ENCODE data around the gene YWHAG. TPM values are rescaled to one million over a fixed set of nuclear protein-coding genes. Genes with fewer than 3 reads are reported as not detected.

Gene YWHAG
- total RNA-seq, 2 donors from 2014 or later = 103 to 143 TPM

DNA sequence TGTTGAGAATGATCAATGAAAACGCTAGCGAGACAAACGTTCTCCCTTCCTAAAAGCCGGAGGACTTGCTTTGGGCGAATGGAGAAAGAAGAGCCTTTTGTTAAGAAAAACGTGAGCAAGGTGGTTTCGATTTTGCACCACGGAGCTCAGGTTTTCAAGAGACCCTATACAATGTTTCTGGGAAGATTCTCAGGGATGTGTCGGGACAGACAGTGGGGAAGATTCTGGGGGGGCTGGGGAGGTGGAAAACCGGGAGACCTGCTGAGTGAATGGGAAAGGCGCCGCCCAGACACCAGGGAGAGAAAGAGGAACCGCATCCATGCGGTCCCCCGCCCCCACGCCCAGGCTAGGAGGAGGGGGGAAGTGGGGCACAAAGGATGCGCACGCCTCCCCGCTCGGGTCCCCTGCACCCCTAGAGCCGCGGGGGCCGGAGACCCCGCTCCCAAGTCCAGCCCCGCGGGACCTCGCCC lies 745 bp downstream of the YWHAG start:
- Mint-ChIP-seq H3K9me3 (no peaks in the 10 kb centered on the region), H3K36me3 (peaks cover 29 to 39% of the 10 kb centered on the region in 2 donors), H3K27ac (peak overlapping the region; percentile 96 to 98)
- DNase-seq (ENCODE audit: low spot score in 2 of 2) (no peak), ATAC-seq (peak; percentile 1 to 15)

- Mint-ChIP-seq H3K9me3 (no peaks in the 10 kb centered on the region), H3K36me3 (peaks cover 29 to 42% of the 10 kb centered on the region in 2 donors), H3K27ac (peak overlapping the region; percentile 96 to 98)
- ATAC-seq (no peak), DNase-seq (ENCODE audit: low spot score in 2 of 2) (no peak)
Observed at GRCh38 chr7:76357475-76358010, 1.2 kb downstream of the YWHAG start.

DNA sequence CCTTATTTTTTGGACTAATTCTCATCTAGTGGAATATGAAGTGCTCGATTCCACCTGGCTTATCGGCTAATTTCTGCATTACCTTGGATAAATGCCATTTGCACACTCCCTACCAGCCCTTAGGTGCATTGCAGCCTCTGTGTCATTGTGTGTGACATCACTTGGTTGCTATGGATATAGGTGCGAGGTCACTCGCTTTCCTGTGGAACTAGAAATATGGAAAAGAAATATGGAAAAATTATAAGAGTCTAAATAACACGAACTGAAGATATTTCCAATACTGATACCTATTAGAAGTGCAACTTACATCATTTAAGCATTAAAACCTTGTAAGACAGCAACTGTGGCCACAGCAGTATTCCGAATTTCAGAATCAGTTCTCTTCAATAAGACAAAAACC lies 2.0 kb downstream of the YWHAG start:
- Mint-ChIP-seq H3K27ac (peak overlapping the region; percentile 96 to 98), H3K36me3 (peaks cover 29 to 47% of the 10 kb centered on the region in 2 donors), H3K9me3 (no peaks in the 10 kb centered on the region)
- DNase-seq (ENCODE audit: low spot score in 2 of 2) = no peak
- no peak for ATAC-seq

GRCh38 chr7:76356115-76356514 lies 2.7 kb downstream of the YWHAG start:
- DNase-seq (ENCODE audit: low spot score in 2 of 2) (no peak), ATAC-seq (no peak)
- Mint-ChIP-seq H3K36me3 (peaks cover 29 to 54% of the 10 kb centered on the region in 2 donors), H3K27ac (peak overlapping the region in 1 of 2 donors; percentile 85), H3K9me3 (no peaks in the 10 kb centered on the region)

- H3K36me3 Mint-ChIP-seq = peaks cover 29 to 57% of the 10 kb centered on the region in 2 donors
- DNase-seq (ENCODE audit: low spot score in 2 of 2) (no peak), ATAC-seq (no peak)
- no peaks in the 10 kb centered on the region for H3K9me3 Mint-ChIP-seq
- H3K27ac Mint-ChIP-seq = peak overlapping the region in 1 of 2 donors; percentile 85
Observed at GRCh38 chr7:76354981-76355730, 3.6 kb downstream of the YWHAG start.

GRCh38 chr7:76354516-76354915 lies 4.3 kb downstream of the YWHAG start:
- no peak for DNase-seq (ENCODE audit: low spot score in 2 of 2)
- ATAC-seq = no peak
- no peaks in the 10 kb centered on the region for H3K9me3 Mint-ChIP-seq
- peaks cover 29 to 62% of the 10 kb centered on the region in 2 donors for H3K36me3 Mint-ChIP-seq
- no peak overlapping the region for H3K27ac Mint-ChIP-seq

GRCh38 chr7:76353744-76354143 lies 5.0 kb downstream of the YWHAG start:
- Mint-ChIP-seq H3K36me3 (peaks cover 29 to 68% of the 10 kb centered on the region in 2 donors), H3K9me3 (no peaks in the 10 kb centered on the region), H3K27ac (no peak overlapping the region)
- DNase-seq (ENCODE audit: low spot score in 2 of 2) (no peak), ATAC-seq (no peak)

GRCh38 chr7:76352193-76352592 lies 6.6 kb downstream of the YWHAG start:
- ATAC-seq = peak; percentile 44 to 65
- H3K9me3 Mint-ChIP-seq = no peaks in the 10 kb centered on the region

DNA sequence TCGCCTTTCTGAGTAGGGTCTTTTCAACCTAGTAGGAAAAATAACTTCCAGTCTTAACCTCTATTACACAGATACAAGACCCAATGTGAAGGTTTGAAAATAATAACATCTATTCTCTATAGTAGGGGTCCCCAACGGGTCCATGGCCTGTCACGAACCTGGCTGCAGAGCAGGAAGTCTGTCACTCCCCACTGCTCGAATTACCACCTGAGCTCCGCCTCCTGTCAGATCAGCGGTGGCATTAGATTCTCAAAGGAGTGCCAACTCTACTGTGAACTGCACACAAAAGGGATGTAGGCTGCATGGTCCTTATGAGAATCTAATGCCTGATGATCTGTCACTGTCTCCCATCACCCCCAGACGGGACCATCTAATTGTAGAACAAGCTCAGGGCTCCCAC lies 7.4 kb downstream of the YWHAG start:
- H3K36me3 Mint-ChIP-seq = peaks cover 27 to 68% of the 10 kb centered on the region in 2 donors
- H3K27ac Mint-ChIP-seq = peak overlapping the region in 1 of 2 donors; percentile 51
- DNase-seq (ENCODE audit: low spot score in 2 of 2) = no peak
- H3K9me3 Mint-ChIP-seq = no peaks in the 10 kb centered on the region
- no peak for ATAC-seq

More at GRCh38 chr7:76352193-76352592, 6.6 kb downstream of the YWHAG start:
- DNase-seq (ENCODE audit: low spot score in 2 of 2) = no peak
- H3K36me3 Mint-ChIP-seq = peaks cover 25 to 67% of the 10 kb centered on the region in 2 donors
- H3K27ac Mint-ChIP-seq = no peak overlapping the region

- DNase-seq (ENCODE audit: low spot score in 2 of 2) (no peak), ATAC-seq (no peak)
- peaks cover 24 to 63% of the 10 kb centered on the region in 2 donors for H3K36me3 Mint-ChIP-seq
- no peak overlapping the region for H3K27ac Mint-ChIP-seq
- no peaks in the 10 kb centered on the region for H3K9me3 Mint-ChIP-seq
Observed at GRCh38 chr7:76349313-76349885, 9.4 kb downstream of the YWHAG start.

DNA sequence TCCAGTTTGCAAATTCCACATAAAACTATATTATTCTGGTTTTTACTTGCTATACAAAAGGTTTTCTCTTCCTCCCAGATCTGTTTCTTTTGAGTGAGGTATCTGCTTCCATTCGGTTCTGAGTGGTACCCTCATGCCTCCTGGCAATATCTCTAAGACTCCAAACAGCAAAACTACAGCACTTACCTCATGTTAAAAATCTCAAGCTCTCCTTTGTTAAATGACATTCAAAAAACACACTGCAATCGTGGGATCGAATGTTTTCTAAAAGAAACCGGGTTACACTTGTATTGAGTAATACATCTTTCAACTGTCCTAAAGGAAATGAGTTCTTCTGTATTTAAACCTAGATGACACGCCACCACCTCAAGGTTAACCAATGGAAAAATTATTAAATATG lies 11.1 kb downstream of the YWHAG start:
- Mint-ChIP-seq H3K27ac (peak overlapping the region; percentile 45 to 56), H3K36me3 (peaks cover 25 to 74% of the 10 kb centered on the region in 2 donors), H3K9me3 (no peaks in the 10 kb centered on the region)
- no peak for DNase-seq (ENCODE audit: low spot score in 2 of 2)
- ATAC-seq = no peak

GRCh38 chr7:76346778-76347177 lies 12.0 kb downstream of the YWHAG start:
- Mint-ChIP-seq H3K36me3 (peaks cover 25 to 76% of the 10 kb centered on the region in 2 donors), H3K27ac (peak overlapping the region; percentile 56 to 86), H3K9me3 (no peaks in the 10 kb centered on the region)
- no peak for ATAC-seq
- DNase-seq (ENCODE audit: low spot score in 2 of 2) = no peak

- no peak for ATAC-seq
- Mint-ChIP-seq H3K27ac (peak overlapping the region; percentile 56 to 86), H3K36me3 (peaks cover 25 to 73% of the 10 kb centered on the region in 2 donors), H3K9me3 (no peaks in the 10 kb centered on the region)
- no peak for DNase-seq (ENCODE audit: low spot score in 2 of 2)
Observed at GRCh38 chr7:76346097-76346496, 12.7 kb downstream of the YWHAG start.

DNA sequence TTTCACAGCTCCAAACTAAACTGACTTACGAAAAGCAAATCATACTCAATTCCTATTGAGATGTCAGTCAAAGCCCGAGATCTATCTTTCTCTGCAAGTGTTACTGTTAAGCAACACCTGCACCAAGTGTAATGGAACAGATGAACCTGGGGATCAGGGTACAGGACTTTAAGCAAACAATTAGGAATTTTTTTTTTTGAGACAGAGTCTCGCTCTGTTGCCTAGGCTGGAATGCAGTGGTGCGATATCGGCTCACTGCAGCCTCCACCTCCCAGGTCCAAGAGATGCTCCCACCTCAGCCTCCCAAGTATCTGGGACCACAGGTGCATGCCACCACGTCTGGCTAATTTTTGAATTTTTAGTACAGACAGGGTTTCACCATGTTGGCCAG lies 14.9 kb downstream of the YWHAG start:
- DNase-seq (ENCODE audit: low spot score in 2 of 2) (no peak), ATAC-seq (no peak)
- Mint-ChIP-seq H3K27ac (peak overlapping the region; percentile 74 to 86), H3K9me3 (no peaks in the 10 kb centered on the region), H3K36me3 (peaks cover 25 to 76% of the 10 kb centered on the region in 2 donors)

- peak; percentile 95 to 99 for ATAC-seq
- Mint-ChIP-seq H3K27ac (peak overlapping the region; percentile 74 to 86), H3K36me3 (peaks cover 25 to 79% of the 10 kb centered on the region in 2 donors), H3K9me3 (no peaks in the 10 kb centered on the region)
- no peak for DNase-seq (ENCODE audit: low spot score in 2 of 2)
Observed at GRCh38 chr7:76343294-76343930, 15.4 kb downstream of the YWHAG start.

GRCh38 chr7:76342222-76342621 lies 16.6 kb downstream of the YWHAG start:
- no peak for DNase-seq (ENCODE audit: low spot score in 2 of 2)
- peak overlapping the region; percentile 74 to 86 for H3K27ac Mint-ChIP-seq
- no peaks in the 10 kb centered on the region for H3K9me3 Mint-ChIP-seq
- H3K36me3 Mint-ChIP-seq = peaks cover 18 to 74% of the 10 kb centered on the region in 2 donors
- ATAC-seq = no peak

GRCh38 chr7:76340617-76341131 lies 18.1 kb downstream of the YWHAG start:
- H3K9me3 Mint-ChIP-seq = no peaks in the 10 kb centered on the region
- peaks cover 5 to 59% of the 10 kb centered on the region in 2 donors for H3K36me3 Mint-ChIP-seq
- H3K27ac Mint-ChIP-seq = peak overlapping the region; percentile 10 to 23
- DNase-seq (ENCODE audit: low spot score in 2 of 2) = no peak
- ATAC-seq = no peak

All from activated naive CD4-positive, alpha-beta T cell treated with anti-CD3 and anti-CD28 coated beads, Interleukin-2, amount 50 U/mL, for 72 hours (primary cell).